Measurements from ENCODE around the gene ELMO1.

The ELMO1 gene

GRCh38 chr7:37111459-37111858, 337.2 kb downstream of the ELMO1 start:
- no peak for DNase-seq

DNA sequence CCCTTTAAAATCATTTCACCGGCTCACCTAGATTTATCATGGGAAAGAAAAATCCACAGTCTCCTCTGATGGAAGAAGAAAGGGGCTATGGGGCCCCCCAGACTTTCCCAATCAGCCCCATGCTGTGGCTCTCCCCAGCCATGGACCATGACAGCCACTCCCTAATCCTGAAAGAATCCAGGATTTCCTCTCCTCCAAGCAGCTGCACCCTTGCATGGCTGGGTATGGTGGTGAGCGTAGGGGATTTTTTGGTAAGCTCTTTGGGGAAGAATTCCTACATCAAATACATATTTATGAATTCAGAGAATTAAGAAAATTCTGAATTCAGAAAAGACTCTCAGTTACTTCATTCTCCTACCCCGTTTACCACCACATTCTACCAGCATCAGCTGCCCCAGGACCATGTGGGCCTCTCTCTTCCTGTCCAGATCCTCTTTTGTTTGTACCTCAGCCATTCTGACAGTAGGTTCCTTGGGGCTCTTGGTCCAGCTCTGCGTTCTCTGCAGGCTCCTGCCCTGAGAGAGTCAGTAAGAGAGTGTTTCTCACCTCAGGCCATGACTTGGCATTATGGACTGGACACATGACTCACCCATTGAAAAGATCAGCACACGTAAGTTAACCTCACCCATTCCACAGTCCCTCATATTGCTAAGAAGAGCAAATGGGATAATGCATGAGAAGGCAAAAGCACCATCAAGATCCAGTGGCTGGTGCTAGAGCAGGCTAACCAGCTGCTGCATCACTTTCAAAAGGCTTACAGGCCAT, 337.8 kb downstream of the ELMO1 start:
- DNase-seq: no peak

DNA sequence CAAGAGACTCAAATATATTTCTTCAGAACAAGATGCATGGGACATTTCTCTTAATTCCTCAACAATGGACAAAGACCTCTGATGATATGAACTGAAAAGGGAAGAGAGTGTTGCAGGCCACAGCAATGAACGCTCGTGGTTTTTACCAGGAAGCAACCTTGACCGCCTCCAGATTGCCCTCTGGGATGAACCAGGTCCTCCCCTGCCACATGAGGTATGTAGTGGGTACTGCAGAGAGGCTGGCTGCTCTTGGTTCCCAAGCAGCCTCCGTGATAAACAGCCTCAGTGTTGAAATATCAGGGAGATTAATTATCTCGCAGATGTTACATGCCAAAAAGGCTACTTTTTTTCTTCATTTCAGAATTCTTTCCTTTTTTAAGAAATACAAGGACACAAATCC, 338.8 kb downstream of the ELMO1 start:
- DNase-seq: no peak

DNA sequence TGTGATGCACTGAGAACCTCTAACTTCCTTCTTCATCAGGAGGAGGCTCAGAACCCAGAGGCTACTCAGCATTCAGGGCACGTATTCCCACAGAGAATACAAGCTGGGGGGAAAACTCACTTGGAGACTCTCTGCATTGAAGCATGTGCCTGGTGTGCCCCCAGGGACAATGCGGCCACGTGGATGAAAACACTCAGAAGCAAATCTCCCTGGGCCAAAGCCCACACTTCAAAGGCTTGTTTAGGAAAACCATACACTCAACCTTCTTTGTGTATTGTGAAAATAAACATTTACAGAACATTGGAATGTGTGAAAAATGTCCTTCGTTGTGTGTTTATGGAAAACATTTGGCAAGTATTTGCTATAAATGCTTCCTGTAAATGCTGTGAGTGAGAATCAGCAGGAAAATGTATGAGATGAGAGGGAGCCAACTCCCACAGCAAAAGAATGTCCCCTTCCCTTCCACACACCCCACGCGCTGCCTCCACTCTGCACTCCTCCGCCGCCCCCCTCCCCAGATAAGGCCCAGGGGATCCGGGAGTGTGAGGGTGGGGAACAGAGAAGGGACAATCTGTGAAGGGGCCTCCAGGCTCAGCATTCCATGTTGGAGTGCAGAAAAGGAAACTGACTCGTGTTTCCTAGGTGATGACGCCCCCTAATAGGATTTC, 339.5 kb downstream of the ELMO1 start:
- no peak for DNase-seq

DNA sequence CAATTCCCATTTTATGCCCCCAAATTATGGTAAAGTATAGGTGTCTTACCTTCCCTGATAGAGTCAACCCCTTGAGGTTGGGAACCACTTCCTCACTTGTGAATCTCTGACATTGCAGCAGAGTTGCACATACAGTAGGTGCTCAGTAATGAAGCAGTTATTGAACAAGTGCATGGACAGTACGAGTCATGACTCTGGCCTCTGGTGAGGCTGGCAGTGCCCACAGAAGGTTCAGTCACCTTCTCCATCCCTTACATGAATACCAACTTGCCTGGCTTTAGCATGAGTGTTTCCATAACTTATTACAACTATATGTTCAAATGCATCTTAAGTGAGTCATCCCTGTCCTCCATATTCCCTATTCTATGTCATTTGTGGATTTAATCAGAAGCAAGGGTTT, 340.0 kb downstream of the ELMO1 start:
- DNase-seq: peak; percentile 22

DNA sequence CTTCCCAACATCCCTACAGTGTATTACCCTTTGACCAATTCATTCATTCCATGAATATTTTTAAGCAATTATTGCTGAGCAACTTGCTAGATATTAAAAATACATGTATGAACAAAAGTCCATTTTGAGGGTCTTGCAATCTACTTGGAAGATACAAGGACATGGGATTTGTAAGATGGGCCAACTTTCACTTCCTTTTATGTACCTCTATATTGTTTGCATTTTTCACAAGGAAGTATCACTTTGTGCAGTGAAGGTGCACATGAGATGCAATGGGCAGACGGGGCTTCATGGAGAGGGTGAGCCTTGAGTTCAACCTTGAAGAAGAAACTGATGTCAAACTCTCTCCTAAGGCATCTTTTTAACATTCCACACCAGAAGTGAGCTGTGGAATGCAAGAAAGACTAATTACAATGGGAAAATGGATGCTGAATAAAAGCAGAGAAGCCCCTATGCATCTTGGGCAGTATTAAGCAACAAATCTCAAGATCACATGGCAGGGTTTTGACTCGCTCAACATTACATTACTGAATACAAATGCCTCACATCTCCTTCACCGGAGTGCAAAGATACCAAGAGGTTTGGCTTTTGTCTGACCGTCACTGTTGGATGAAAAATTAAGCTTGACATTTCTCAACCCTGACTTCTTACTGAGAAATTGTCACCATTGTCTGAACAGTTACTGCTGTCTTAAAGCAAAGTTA, 341.5 kb downstream of the ELMO1 start:
- DNase-seq: no peak

- DNase-seq: no peak
Observed at GRCh38 chr7:37105762-37106161, 342.9 kb downstream of the ELMO1 start.

DNA sequence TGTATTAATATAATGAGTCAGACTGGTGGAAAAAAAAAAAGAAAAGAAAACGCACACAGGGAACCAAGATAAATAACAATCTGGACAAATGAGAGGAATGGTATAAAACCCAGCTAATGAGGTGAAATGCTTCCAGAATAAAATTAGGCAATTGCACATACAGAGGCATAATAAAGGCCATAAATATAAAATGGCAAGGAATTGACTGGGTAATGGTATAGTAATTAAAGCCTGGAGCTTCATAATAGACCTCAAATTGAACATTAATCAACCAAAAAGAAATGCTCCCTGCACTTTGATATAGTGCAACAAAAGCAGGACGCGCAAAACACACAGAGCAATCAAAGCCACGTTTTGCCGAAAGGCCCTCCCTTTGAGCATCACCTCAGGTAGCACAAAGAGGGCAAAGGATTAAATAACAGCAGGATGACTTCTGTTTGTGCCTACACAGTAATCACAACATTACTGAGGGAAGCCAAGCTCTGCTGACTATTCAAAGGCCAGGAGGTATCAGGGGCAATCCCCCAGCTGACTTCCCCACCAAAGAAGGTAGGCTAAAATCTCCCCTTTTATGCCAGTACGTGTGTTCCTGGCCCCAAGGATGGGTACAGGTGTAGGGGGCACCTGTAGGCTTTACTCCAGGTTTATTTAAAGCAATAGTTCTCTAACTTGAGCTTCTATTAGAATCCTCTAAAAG, 343.7 kb downstream of the ELMO1 start:
- no peak for DNase-seq

GRCh38 chr7:37102518-37103137, 346.0 kb downstream of the ELMO1 start:
- no peak for DNase-seq

GRCh38 chr7:37100735-37101331, 347.8 kb downstream of the ELMO1 start:
- DNase-seq: no peak

DNA sequence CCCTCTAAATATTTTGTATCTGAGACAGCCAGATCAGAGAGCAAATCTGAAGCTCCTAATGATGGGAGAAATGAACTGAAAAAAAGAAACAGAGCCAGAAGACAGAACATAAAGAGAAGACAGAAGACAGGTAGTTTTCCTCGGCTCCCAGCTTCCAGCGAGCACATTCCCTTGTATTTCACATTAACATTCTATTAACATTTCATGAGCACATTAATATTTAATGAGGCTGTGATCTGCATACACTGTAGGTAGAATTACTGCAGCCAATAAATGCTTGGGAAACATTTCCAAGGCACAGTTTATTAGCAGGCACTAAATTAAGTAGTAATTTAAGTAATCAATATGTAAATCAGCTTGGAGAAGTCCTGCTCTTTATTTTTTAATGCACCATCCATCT, 349.9 kb downstream of the ELMO1 start:
- no peak for DNase-seq

- DNase-seq: no peak
Observed at GRCh38 chr7:37097983-37098382, 350.7 kb downstream of the ELMO1 start.

DNA sequence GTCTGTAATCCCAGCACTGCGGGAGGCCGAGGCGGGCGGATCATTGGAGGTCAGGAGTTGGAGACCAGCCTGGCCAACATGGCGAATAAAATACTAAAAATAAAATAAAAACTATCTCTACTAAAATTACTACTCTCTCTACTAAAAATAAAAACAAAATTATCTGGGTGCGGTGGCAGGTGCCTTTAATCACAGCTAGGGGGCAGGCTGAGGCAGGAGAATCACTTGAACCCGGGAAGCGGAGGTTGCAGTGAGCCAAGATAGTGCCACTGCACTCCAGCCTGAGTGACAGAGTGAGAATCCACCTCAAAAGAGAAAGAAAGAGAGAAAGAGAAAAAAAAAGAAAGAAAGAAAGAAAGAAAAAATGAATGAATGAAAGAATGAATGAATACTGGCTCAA, 351.4 kb downstream of the ELMO1 start:
- no peak for DNase-seq

DNA sequence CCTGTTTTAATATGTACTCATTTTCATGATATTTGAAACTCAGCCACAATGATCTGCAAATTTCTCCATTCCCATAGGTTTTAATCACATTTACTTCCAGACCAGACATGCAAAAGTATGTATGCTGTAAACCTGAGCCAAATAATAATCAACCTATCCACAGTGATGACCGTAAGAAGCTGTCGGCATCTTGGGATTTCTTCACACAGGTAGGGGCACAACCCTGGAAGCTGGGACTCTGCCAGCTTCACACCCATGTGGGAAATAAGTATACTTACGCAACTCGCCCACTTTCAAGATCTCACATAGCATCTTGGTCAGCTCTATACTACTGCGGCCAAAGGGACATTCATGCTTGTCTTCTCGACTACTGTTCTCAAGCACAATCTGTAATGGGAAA, 352.3 kb downstream of the ELMO1 start:
- no peak for DNase-seq

DNA sequence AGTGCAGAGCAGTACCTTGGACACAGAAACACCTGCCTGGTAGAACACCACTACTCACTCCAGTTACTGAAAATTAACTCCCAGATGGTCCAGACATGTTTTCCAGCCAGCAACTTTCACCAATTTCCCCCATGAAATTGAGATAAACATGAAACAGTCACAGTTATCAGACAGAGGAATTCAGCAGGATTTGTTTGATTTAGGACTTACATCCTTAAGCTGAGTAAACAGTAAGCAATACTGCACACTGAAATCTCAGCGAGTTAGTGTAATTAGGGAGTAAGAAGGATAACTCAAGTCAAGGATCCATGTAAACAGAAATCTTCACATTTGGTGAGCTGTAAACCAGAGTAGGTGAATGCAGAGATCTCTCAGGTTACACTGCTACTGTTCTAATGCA, 353.5 kb downstream of the ELMO1 start:
- no peak for DNase-seq

DNA sequence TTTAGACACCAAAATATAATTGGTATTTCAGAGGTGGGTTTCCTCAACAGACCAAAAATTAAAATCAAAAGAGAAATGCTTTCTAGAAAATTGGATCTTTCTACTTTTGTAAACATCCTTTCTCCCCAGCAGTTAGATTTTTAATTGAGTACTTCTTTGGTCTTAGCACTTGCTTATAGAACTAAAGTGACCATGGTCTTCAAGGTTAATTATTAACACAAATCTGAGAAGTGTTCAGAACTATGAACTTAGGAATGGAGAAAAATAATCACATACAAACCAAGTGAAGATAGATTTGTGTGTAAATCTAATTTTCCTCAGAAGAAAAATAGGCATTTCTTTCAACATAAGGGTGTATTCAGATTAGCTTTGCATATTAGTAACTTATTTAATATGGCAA, 355.4 kb downstream of the ELMO1 start:
- DNase-seq: no peak

- DNase-seq: no peak
Observed at GRCh38 chr7:37092548-37092947, 356.1 kb downstream of the ELMO1 start.

- no peak for DNase-seq
Observed at GRCh38 chr7:37089972-37090371, 358.7 kb downstream of the ELMO1 start.

DNA sequence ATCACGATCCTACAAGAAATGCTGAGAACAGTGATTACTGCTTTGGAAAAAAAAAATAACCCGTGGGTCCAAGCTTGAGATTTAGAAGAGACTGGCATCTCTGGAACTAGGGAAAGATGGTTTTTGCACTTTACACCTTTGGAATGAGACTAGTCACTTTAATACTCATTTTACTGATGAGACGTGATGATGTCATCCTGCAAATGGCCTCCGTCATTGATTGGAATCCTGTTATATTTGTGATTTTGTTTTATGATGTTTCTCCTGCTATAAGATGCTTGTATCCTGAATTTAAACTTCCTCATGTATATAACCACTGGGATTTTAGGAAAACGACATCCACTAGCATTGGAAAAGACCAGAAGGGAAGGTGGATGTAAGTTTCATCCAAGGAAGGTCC, 363.1 kb downstream of the ELMO1 start:
- no peak for DNase-seq

GRCh38 chr7:37084303-37084702, 364.4 kb downstream of the ELMO1 start:
- DNase-seq: no peak

- DNase-seq: no peak
Observed at GRCh38 chr7:37083311-37084096, 365.2 kb downstream of the ELMO1 start.

GRCh38 chr7:37081436-37081835, 367.2 kb downstream of the ELMO1 start:
- peak; percentile 24 for DNase-seq

All from activated CD4-positive, alpha-beta T cell treated with anti-CD3 and anti-CD28 coated beads, Interleukin-10, Interleukin-2, amounts not matched to agents 100 ng/mL and 50 ng/mL, durations not matched to agents 16 hours and 8 hours (primary cell).